Rectal smooth muscle tissue (tissue), 1 donor: ENCODE data around the gene ACSL3.
"Not testable (repeated sequence)": the region's sequence is repeated elsewhere in the genome, so short reads cannot be mapped to it uniquely, and the experiment has no call there.

Experiments used
- H3K27ac ChIP-seq: one replicate; pipeline ENCODE4 v1.7.0; 2013; ENCODE audit warnings: low read depth, low read length, inconsistent platforms
- H3K27me3 ChIP-seq: one replicate; pipeline ENCODE4 v1.7.0; 2013; ENCODE audit warnings: low read length; ENCODE audit not compliant: control insufficient read depth, insufficient read depth
- H3K36me3 ChIP-seq: one replicate; pipeline ENCODE4 v1.7.0; 2013; ENCODE audit warnings: low read length; ENCODE audit not compliant: control insufficient read depth, insufficient read depth
- H3K4me1 ChIP-seq: one replicate; pipeline ENCODE4 v1.7.0; 2013; ENCODE audit warnings: low read length; ENCODE audit not compliant: control insufficient read depth, insufficient read depth
- H3K4me3 ChIP-seq: one replicate; pipeline ENCODE4 v1.7.0; 2013; ENCODE audit warnings: low read length
- H3K9ac ChIP-seq: one replicate; pipeline ENCODE4 v1.7.0; 2013; ENCODE audit warnings: low read length

ACSL3 gene

GRCh38 chr2:222837643-222838056 lies 23.2 kb upstream of the ACSL3 start:
- H3K36me3 ChIP-seq: no peaks in the 10 kb centered on the region
- no peaks in the 10 kb centered on the region for H3K27me3 ChIP-seq
- H3K9ac ChIP-seq: no peak overlapping the region
- no peaks in the 10 kb centered on the region for H3K4me1 ChIP-seq
- H3K4me3 ChIP-seq: no peak overlapping the region
- H3K27ac ChIP-seq: no peak overlapping the region

GRCh38 chr2:222840060-222840802 lies 20.6 kb upstream of the ACSL3 start:
- no peaks in the 10 kb centered on the region for H3K27me3 ChIP-seq
- no peak overlapping the region for H3K27ac ChIP-seq
- no peak overlapping the region for H3K4me3 ChIP-seq
- no peaks in the 10 kb centered on the region for H3K4me1 ChIP-seq
- no peaks in the 10 kb centered on the region for H3K36me3 ChIP-seq
- H3K9ac ChIP-seq: no peak overlapping the region

DNA sequence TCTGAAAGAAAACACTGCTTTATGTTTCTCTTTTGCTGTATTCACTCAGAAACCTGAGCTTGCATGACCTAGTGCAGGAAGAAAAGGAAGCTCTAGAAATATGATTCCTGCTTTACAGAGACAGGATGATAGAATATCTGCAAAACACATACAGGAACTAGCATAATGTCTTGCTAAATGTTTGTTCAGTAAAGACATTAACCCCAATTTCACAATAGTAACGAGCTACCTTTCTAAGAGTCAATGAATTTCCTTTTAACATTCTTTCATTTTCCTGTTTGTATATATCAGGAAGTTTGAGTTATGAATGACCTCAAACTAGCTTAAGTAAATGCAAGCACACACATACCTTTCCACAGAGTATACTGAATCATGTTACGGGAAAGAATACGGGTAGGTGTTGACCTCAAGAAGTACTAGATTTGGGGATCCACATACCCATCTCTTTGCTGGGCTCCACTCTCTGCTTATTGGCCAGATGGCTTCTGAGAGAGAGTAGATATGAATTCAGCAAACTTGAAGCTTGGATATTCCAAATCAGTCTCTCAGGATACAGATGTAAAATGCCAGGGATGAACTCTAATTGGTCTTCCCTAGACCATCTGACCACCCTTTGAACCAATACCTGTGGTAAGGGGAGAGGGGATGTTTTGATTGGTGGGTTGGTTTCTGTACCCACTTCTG lies 18.2 kb upstream of the ACSL3 start:
- no peak overlapping the region for H3K27ac ChIP-seq
- H3K4me1 ChIP-seq: no peaks in the 10 kb centered on the region
- no peak overlapping the region for H3K4me3 ChIP-seq
- no peaks in the 10 kb centered on the region for H3K36me3 ChIP-seq
- H3K27me3 ChIP-seq: no peaks in the 10 kb centered on the region
- no peak overlapping the region for H3K9ac ChIP-seq

DNA sequence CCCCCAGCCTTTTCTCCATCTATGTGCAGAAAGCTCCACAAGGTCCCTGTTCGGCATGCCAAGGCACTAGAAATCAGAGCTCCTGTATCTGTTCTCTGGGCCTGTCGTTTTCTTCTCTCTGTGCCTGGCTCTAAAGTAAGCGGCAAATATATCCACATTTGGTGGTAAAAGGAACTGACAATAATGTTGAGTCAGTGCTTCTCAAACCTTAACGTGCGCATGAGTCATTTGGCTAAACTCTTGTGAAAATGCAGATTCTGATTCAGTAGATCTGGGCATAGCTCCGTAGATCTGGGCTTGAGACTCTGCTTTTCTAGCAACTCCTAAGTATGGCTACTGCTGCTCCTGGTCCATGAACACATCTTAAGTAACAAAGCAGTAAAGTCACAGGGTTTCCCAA lies 16.5 kb upstream of the ACSL3 start:
- no peaks in the 10 kb centered on the region for H3K4me1 ChIP-seq
- no peaks in the 10 kb centered on the region for H3K36me3 ChIP-seq
- no peak overlapping the region for H3K27ac ChIP-seq
- H3K27me3 ChIP-seq: no peaks in the 10 kb centered on the region
- H3K4me3 ChIP-seq: no peak overlapping the region
- no peak overlapping the region for H3K9ac ChIP-seq

GRCh38 chr2:222845314-222845713 lies 15.5 kb upstream of the ACSL3 start:
- not testable (repeated sequence) for H3K27me3 ChIP-seq

GRCh38 chr2:222846003-222846402 lies 14.8 kb upstream of the ACSL3 start:
- Histone ChIP-seq H3K9ac (no peak overlapping the region), H3K27me3 (no peaks in the 10 kb centered on the region), H3K4me1 (no peaks in the 10 kb centered on the region), H3K36me3 (no peaks in the 10 kb centered on the region), H3K4me3 (no peak overlapping the region), H3K27ac (no peak overlapping the region)

More at GRCh38 chr2:222845314-222845713, 15.5 kb upstream of the ACSL3 start:
- not testable (repeated sequence) for H3K27ac ChIP-seq, H3K36me3 ChIP-seq, H3K9ac ChIP-seq, H3K4me1 ChIP-seq, H3K4me3 ChIP-seq

- not testable (repeated sequence) for H3K36me3 ChIP-seq, H3K27ac ChIP-seq, H3K27me3 ChIP-seq, H3K4me3 ChIP-seq, H3K4me1 ChIP-seq, H3K9ac ChIP-seq
Observed at GRCh38 chr2:222848031-222848430, 12.8 kb upstream of the ACSL3 start.

- H3K4me3 ChIP-seq: no peak overlapping the region
- no peaks in the 10 kb centered on the region for H3K36me3 ChIP-seq
- H3K27ac ChIP-seq: no peak overlapping the region
- H3K9ac ChIP-seq: no peak overlapping the region
- H3K27me3 ChIP-seq: no peaks in the 10 kb centered on the region
- no peaks in the 10 kb centered on the region for H3K4me1 ChIP-seq
Observed at GRCh38 chr2:222848862-222849261, 12.0 kb upstream of the ACSL3 start.

GRCh38 chr2:222851956-222852617 lies 8.7 kb upstream of the ACSL3 start:
- no peaks in the 10 kb centered on the region for H3K36me3 ChIP-seq
- H3K27me3 ChIP-seq: no peaks in the 10 kb centered on the region
- no peak overlapping the region for H3K27ac ChIP-seq
- H3K9ac ChIP-seq: no peak overlapping the region
- no peak overlapping the region for H3K4me3 ChIP-seq
- H3K4me1 ChIP-seq: no peaks in the 10 kb centered on the region

DNA sequence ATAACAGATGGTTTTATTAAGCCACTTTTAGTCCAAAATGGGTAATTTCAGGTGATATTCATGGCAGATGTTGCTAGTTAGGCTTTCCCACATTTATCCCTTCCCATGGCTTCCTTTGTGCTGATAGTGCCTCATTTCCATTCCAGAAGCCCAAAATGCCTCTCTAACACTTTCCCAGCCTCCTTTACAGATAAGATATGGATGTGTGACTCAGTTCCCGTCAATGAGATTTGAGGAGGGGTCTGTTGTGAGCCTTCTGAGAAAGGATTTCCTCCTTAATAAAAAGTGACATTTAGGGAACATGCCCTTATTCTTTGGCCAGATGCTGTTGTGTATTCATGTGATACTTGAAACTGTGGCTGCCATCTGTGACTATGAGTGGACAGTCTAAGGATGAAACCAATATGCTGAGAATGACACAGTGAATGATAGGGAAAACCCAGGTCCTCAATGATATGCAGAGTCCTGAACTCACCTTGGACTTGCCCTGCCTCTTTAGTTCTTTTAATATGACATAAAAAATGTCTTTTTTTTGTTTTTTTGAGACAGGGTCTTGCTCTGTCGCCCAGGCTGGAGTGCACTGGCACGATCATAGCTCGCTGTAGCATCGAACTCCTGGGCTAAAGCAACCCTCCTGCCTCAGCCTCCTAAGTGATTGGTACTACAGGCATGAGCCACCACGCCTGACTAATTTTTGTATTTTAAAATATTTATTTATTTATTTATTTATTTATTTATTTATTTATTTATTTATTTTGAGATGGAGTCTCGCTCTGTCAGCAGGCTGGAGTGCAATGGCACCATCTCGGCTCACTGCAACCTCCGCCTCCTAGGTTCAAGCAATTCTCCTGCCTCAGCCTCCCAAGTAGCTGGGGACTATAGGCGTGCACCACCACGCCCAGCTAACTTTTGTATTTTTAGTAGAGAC lies 5.8 kb upstream of the ACSL3 start:
- Histone ChIP-seq H3K9ac (no peak overlapping the region), H3K27ac (no peak overlapping the region), H3K36me3 (no peaks in the 10 kb centered on the region), H3K4me3 (no peak overlapping the region), H3K4me1 (peaks cover 6% of the 10 kb centered on the region), H3K27me3 (no peaks in the 10 kb centered on the region)

- H3K36me3 ChIP-seq: no peaks in the 10 kb centered on the region
- H3K27ac ChIP-seq: peak overlapping the region; percentile 53
- no peaks in the 10 kb centered on the region for H3K27me3 ChIP-seq
- H3K9ac ChIP-seq: no peak overlapping the region
- peak overlapping the region; percentile 62 for H3K4me3 ChIP-seq
- peaks cover 21% of the 10 kb centered on the region for H3K4me1 ChIP-seq
Observed at GRCh38 chr2:222859786-222860612, 837 bp upstream of the ACSL3 start.
